ENCODE measurements around the gene APOB. TPM values are rescaled to one million over a fixed set of nuclear protein-coding genes. Genes with fewer than 3 reads are reported as not detected.

The APOB gene
- total RNA-seq, 6 experiments from 2014 or later, result not detected

DNA sequence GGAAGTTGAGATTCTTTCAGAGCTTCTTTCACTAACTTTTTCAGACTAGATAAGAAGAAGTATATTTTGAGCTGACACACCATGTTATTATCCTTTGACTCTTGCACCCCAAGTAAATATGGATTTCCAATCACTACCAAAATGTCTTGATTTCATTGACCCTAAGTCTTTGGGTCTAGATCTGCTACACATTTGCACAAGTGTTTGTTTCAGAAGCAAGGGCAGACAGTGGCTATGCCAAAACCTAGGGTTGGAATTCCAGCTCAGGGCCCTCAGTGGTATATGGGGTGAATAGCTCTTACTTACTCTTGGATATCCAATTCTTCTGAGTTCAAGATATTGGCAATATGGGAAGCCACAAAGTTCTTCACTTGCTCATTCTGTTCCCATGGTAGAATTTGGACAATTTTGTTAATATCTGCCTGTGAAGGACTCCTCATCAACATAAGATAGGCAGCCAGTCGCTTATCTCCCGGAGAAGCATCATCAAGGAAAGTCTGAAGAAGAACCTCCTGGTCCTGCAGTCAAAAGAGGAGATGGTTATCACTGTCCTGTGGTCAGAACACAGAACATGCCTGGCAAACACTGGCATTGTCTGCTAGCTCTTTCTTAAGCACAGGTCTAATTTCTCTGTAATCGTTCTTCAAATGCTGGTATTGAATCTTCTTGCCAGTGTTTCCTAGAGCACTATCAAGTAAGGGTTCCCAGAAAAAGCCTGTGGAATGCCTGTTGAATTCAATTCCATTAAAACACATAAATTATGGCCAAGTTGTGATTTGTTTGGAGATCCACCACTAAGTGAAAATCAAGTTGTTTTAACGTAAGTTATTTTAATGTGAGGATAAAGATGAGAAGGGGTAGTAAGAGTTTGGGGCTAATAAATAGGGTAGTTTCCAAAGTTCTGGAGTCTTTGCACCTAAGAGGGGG is 15.6 kb downstream of the APOB start:
- DNase-seq, result no peak

DNA sequence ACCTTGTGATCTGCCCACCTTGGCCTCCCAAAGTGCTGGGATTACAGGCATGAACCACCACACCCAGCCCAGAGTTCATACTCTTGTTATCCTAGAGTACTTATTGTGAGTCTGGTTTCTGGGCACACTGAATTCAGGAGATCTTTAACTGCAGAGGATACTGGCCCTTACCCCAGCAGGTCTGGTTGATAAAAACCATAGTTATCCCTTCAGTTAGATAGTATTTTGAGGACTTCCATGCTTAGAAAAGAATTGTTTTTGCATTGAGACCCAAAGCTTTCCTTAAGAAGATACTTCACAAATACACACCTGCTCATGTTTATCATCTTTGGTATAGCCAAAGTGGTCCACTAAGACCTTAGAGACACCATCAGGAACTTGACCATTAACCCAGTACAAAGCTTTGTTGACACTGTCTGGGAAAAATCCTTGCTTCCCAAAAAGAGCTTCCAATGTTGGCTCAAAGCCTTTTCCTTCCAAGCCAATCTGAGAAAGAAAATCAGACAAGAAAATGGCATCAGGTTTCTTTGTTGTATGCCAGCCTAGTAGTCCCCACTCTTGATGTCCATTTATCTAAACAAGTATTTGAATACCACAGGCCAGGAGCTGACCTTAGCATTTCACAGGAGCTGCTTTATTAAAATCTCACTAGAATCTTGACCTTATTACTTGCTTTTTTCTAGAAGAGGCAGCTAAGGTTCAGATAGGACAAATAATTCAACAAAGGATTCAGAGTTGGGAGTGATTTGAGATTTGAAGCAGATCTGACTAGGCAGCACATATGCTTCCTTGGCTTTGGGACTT is 17.2 kb downstream of the APOB start:
- Mint-ChIP-seq H3K36me3 (ENCODE audit: low read depth) (no peaks in the 10 kb centered on the region), H3K27me3 (ENCODE audit: insufficient read depth) (peaks cover 2% of the 10 kb centered on the region; the same call in 1 of the 2 replicates), H3K4me3 (no peak overlapping the region), H3K27ac (no peak overlapping the region), H3K4me1 (ENCODE audit: low read depth) (no peaks in the 10 kb centered on the region), H3K9me3 (peaks cover 18% of the 10 kb centered on the region)
- TF ChIP-seq, protein P1, sequence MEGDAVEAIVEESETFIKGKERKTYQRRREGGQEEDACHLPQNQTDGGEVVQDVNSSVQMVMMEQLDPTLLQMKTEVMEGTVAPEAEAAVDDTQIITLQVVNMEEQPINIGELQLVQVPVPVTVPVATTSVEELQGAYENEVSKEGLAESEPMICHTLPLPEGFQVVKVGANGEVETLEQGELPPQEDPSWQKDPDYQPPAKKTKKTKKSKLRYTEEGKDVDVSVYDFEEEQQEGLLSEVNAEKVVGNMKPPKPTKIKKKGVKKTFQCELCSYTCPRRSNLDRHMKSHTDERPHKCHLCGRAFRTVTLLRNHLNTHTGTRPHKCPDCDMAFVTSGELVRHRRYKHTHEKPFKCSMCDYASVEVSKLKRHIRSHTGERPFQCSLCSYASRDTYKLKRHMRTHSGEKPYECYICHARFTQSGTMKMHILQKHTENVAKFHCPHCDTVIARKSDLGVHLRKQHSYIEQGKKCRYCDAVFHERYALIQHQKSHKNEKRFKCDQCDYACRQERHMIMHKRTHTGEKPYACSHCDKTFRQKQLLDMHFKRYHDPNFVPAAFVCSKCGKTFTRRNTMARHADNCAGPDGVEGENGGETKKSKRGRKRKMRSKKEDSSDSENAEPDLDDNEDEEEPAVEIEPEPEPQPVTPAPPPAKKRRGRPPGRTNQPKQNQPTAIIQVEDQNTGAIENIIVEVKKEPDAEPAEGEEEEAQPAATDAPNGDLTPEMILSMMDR (IDR thresholded peaks at IDR 0.05), result no peak
- no peak for DNase-seq

More for the DNA sequence above, 15.6 kb downstream of the APOB start:
- Mint-ChIP-seq H3K27me3 (ENCODE audit: insufficient read depth) (peaks cover 2% of the 10 kb centered on the region), H3K27ac (no peak overlapping the region), H3K4me1 (ENCODE audit: low read depth) (no peaks in the 10 kb centered on the region), H3K4me3 (no peak overlapping the region), H3K36me3 (ENCODE audit: low read depth) (no peaks in the 10 kb centered on the region), H3K9me3 (peaks cover 18% of the 10 kb centered on the region)
- TF ChIP-seq, protein P1 (IDR thresholded peaks at IDR 0.05), result no peak

DNA sequence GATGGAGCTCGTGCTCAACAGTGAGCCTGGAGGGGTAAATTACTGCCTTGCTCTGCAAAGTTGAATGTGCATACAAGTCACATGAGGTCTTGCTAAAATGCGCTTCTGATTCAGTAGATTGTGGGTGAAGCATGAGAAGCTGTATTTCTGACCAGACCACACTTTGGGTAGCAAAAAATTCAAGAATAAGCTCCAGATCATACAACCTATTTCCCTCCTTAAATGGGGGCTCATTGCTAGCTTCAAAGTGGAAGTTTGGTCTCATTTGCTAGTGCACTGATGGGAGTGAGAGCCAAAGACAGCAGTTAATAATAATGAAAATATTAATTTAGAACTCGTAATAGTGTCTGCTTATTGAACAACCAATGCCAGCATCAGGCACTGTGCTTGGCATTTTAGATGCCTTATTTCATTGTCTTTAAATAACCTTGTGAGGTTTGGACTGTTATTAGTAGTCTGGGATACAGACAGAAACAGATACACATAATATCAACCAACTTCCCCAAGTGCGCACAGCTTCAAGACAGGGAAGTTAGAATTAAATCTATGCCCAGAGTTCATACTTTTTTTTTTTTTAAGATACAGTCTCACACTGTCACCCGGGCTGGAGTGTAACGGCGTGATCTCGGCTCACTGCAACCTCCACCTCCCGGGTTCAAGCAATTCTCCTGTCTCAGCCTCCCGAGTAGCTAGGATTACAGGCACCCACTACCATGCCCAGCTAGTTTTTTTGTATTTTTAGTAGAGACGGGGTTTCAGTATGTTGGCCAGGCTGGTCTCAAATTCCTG is 18.0 kb downstream of the APOB start:
- no peak for DNase-seq
- Mint-ChIP-seq H3K27ac (no peak overlapping the region), H3K27me3 (ENCODE audit: insufficient read depth) (peaks cover 2% of the 10 kb centered on the region; the same call in 1 of the 2 replicates), H3K4me3 (no peak overlapping the region), H3K9me3 (peaks cover 18% of the 10 kb centered on the region), H3K4me1 (ENCODE audit: low read depth) (no peaks in the 10 kb centered on the region), H3K36me3 (ENCODE audit: low read depth) (no peaks in the 10 kb centered on the region)
- TF ChIP-seq, protein P1 (IDR thresholded peaks at IDR 0.05), result no peak

DNA sequence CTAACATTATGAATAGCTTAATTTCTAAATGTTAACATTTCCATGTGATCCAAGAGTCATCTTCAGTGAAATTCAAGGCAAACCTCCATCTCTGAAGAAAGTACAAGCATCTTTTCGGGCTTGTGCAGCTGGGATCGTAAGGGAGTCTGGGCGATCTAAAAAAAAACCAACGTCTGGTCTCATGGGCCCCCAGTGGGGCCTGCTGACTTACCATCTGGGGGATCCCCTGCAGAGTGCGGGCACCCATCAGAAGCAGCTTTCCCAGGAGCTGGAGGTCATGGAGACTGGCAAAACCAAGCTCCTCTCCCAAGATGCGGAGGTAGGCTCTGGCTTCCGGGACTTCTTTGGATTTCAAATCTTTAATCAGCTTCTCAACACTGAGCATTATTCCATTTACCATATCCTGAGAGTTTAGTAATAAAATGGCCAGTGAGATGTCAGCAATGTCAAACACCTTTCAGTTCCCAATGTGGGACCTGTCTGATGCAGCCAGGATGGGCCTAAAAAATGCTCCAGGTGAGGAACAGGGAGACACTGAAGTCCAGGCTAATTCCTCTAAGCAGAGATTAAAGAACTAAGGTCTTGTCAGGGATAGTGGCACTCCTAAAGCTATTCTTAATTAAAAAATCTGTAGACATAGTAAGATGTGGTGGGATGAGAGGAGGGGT is 19.0 kb downstream of the APOB start:
- Mint-ChIP-seq H3K27me3 (ENCODE audit: insufficient read depth) (peaks cover 2% of the 10 kb centered on the region; the same call in 1 of the 2 replicates), H3K4me3 (no peak overlapping the region), H3K4me1 (ENCODE audit: low read depth) (no peaks in the 10 kb centered on the region), H3K9me3 (peaks cover 10% of the 10 kb centered on the region; the same call in 1 of the 2 replicates), H3K36me3 (ENCODE audit: low read depth) (no peaks in the 10 kb centered on the region), H3K27ac (no peak overlapping the region)
- no peak for DNase-seq
- TF ChIP-seq, protein P1 (IDR thresholded peaks at IDR 0.05), result no peak
